ENCODE results near the gene PHIP. TPM values are rescaled to one million over a fixed set of nuclear protein-coding genes. Genes with fewer than 3 reads are reported as not detected.

PHIP gene
- total and polyA plus RNA-seq, 9 of the 15 experiments (the other 6 are each of a cell fraction or from before 2014, with no cell fraction given): 8.1 to 36.3 (median 16.5) TPM

GRCh38 chr6:79078075-79078969 lies at the start of gene PHIP (continued):
- TF ChIP-seq USF2 (CRISPR knock-in tag; IDR thresholded peaks at IDR 0.05): no peak
- 0 out of 2 replicates have a peak, but pooled peaks have one; percentile 17 for TF ChIP-seq ESRRA (IDR thresholded peaks at IDR 0.05; ENCODE audit: borderline replicate concordance, low read depth)
- TF ChIP-seq ETV1 (tag; conservative IDR thresholded peaks at IDR 0.05; ENCODE audit: low read depth): peak; percentile 22; the same call in 1 of the 2 replicates
- no peak for TF ChIP-seq SRF (CRISPR knock-in tag; IDR thresholded peaks at IDR 0.05)
- no peak for TF ChIP-seq MAFF (IDR thresholded peaks at IDR 0.05; ENCODE audit: low read length)
- TF ChIP-seq SMC3 (conservative IDR thresholded peaks at IDR 0.05; ENCODE audit: insufficient read depth, low read depth, low read length): no peak
- TF ChIP-seq GATAD2B (IDR thresholded peaks at IDR 0.05; ENCODE audit: borderline replicate concordance): peak; percentile 55; the same call in 1 of the 2 replicates
- peak; percentile 56 for TF ChIP-seq MBD2 (IDR thresholded peaks at IDR 0.05; ENCODE audit: borderline replicate concordance, low read depth)
- peak in 1 of 2 experiments; percentile 67; a peak in 1 of 4 replicates for TF ChIP-seq TEAD1 (CRISPR knock-in tag; IDR thresholded peaks at IDR 0.05)
- TF ChIP-seq PRDM10 (IDR thresholded peaks at IDR 0.05; ENCODE audit: partially characterized antibody): no peak
- TF ChIP-seq NFE2 (IDR thresholded peaks at IDR 0.05; ENCODE audit: low read depth): no peak

All from K562 (cell line).